Smooth muscle cell (in vitro differentiated cells): ENCODE results near the gene NDUFV1. TPM values are rescaled to one million over a fixed set of nuclear protein-coding genes. Genes with fewer than 3 reads are reported as not detected.

ENCODE experiments used
- DNase-seq: peaks from one replicate; lab custom pipeline; 2025; ENCODE audit not compliant: unreplicated experiment; lab: John Stamatoyannopoulos, UW
- H2AFZ ChIP-seq: fragments of 200-600 bp; sonication (generic); 2 replicates; pipeline ENCODE4 v1.6.0; 2016; ENCODE audit warnings: antibody characterized with exemption, low read depth, mild to moderate bottlenecking
- H3F3A ChIP-seq: fragments of 200-600 bp; sonication (generic); 2 replicates; pipeline ENCODE4 v1.6.0; 2017; ENCODE audit warnings: antibody characterized with exemption, low read depth
- H3K27ac ChIP-seq: fragments of 200-600 bp; sonication (generic); 2 replicates; pipeline ENCODE4 v1.5.1; 2016; ENCODE audit warnings: low read depth, mild to moderate bottlenecking
- H3K27me3 ChIP-seq: fragments of 200-600 bp; sonication (generic); 2 replicates; pipeline ENCODE4 v1.6.1; 2016; ENCODE audit warnings: low read depth, mild to moderate bottlenecking
- H3K36me3 ChIP-seq: fragments of 200-600 bp; sonication (generic); 2 replicates; pipeline ENCODE4 v1.5.1; 2016; ENCODE audit warnings: low read depth
- H3K4me1 ChIP-seq: fragments of 200-600 bp; sonication (generic); 2 replicates; pipeline ENCODE4 v1.5.1; 2016; ENCODE audit warnings: low read depth
- H3K4me2 ChIP-seq: fragments of 200-600 bp; sonication (generic); 2 replicates; pipeline ENCODE4 v1.6.0; 2016; ENCODE audit warnings: mild to moderate bottlenecking
- H3K4me3 ChIP-seq: fragments of 200-600 bp; sonication (generic); 2 replicates; pipeline ENCODE4 v1.5.1; 2016; ENCODE audit warnings: mild to moderate bottlenecking
- H3K79me2 ChIP-seq: fragments of 200-600 bp; sonication (generic); 2 replicates; pipeline ENCODE4 v1.6.0; 2016; ENCODE audit warnings: low read depth, mild to moderate bottlenecking
- H3K9ac ChIP-seq: fragments of 200-600 bp; sonication (generic); 2 replicates; pipeline ENCODE4 v1.6.0; 2016; ENCODE audit warnings: low read depth
- H3K9me3 ChIP-seq: fragments of 200-600 bp; sonication (generic); replicated peaks from 2 replicates; pipeline ENCODE4 v1.5.1; 2016; ENCODE audit warnings: low read depth
- H4K20me1 ChIP-seq: fragments of 200-600 bp; sonication (generic); 2 replicates; pipeline ENCODE4 v1.6.0; 2016; ENCODE audit warnings: low read depth
- CTCF ChIP-seq: fragments of 200-600 bp; sonication (generic); IDR thresholded peaks from 2 replicates; pipeline ENCODE4 v1.5.1; 2017; ENCODE audit warnings: borderline replicate concordance, mild to moderate bottlenecking, antibody characterized with exemption; ENCODE audit not compliant: insufficient read depth, poor library complexity, severe bottlenecking
- WGBS: methylation state at CpG from one replicate; pipeline ENCODE4 v1.1.7; 2016; ENCODE audit warnings: low lambda C conversion rate; 5-methylcytosine and 5-hydroxymethylcytosine counted together
- polyA plus RNA-seq: library from polyadenylated mRNA; unstranded; fragments of >200 nt; fragmentation: Nextera tagmentation; extraction: Ambion mirVana; gene quantifications from 2 replicates; pipeline ENCODE4 v1.2.1, GENCODE V29; 2016
- total RNA-seq: library from RNA; depleted of rRNA; stranded (reverse); fragments of >200 nt; gene quantifications from 2 replicates; pipeline ENCODE4 v1.2.3, GENCODE V29; 2014

Gene NDUFV1
- total and polyA plus RNA-seq, 2 experiments from 2014 or later: 111 to 201 TPM

- Histone ChIP-seq H4K20me1 (no peaks in the 10 kb centered on the region), H3K36me3 (no peaks in the 10 kb centered on the region), H3K9ac (no peak overlapping the region), H3K27me3 (no peaks in the 10 kb centered on the region), H3K4me3 (no peak overlapping the region), H3F3A (no peaks in the 10 kb centered on the region), H3K4me1 (peaks cover 4% of the 10 kb centered on the region), H3K4me2 (no peak overlapping the region), H2AFZ (no peak overlapping the region), H3K9me3 (no peaks in the 10 kb centered on the region), H3K79me2 (peaks cover 15% of the 10 kb centered on the region), H3K27ac (no peak overlapping the region)
- no peak for TF ChIP-seq CTCF
- no peak for DNase-seq
- WGBS: 96% methylated on average over 34 of the region's 37 CpGs
Measured at GRCh38 chr11:67611704-67612587, 5.2 kb downstream of the NDUFV1 start.

GRCh38 chr11:67612751-67613150 lies 6.0 kb downstream of the NDUFV1 start:
- Histone ChIP-seq H3K9me3 (no peaks in the 10 kb centered on the region), H4K20me1 (no peaks in the 10 kb centered on the region), H3K36me3 (no peaks in the 10 kb centered on the region), H3K27ac (no peak overlapping the region), H3K27me3 (no peaks in the 10 kb centered on the region), H2AFZ (no peak overlapping the region), H3K4me1 (peaks cover 11% of the 10 kb centered on the region), H3K79me2 (peaks cover 7% of the 10 kb centered on the region), H3K4me3 (no peak overlapping the region), H3F3A (no peaks in the 10 kb centered on the region), H3K4me2 (no peak overlapping the region), H3K9ac (no peak overlapping the region)
- TF ChIP-seq CTCF: no peak
- 97% methylated on average over 11 of the region's 13 CpGs for WGBS
- DNase-seq: no peak

- 90% methylated on average over 15 of the region's 17 CpGs for WGBS
- no peak overlapping the region for H3K27ac ChIP-seq
- H3K79me2 ChIP-seq: no peaks in the 10 kb centered on the region
- no peak overlapping the region for H3K9ac ChIP-seq
- no peaks in the 10 kb centered on the region for H3K9me3 ChIP-seq
- H3F3A ChIP-seq: no peaks in the 10 kb centered on the region
- TF ChIP-seq CTCF: no peak
- H3K36me3 ChIP-seq: no peaks in the 10 kb centered on the region
- H3K27me3 ChIP-seq: no peaks in the 10 kb centered on the region
- peak overlapping the region; percentile 77 for H3K4me2 ChIP-seq
- no peak overlapping the region for H2AFZ ChIP-seq
- H3K4me1 ChIP-seq: peaks cover 11% of the 10 kb centered on the region
- no peaks in the 10 kb centered on the region for H4K20me1 ChIP-seq
- H3K4me3 ChIP-seq: no peak overlapping the region
- DNase-seq: no peak
Measured at GRCh38 chr11:67613313-67613959, 6.7 kb downstream of the NDUFV1 start.
